Muscle layer of colon (tissue), 2 donors: ENCODE measurements around the gene CDK4.
A peak's percentile ranks its signal among the peaks of the same experiment; 100 is the strongest.

Experiments used
- H3K27ac ChIP-seq: one replicate; pipeline ENCODE4 v1.7.0; 2013; ENCODE audit warnings: low read depth, mild to moderate bottlenecking, low read length, moderate library complexity
- H3K27me3 ChIP-seq, 2 donors: one replicate each; pipeline ENCODE4 v1.7.0; 2013; ENCODE audit warnings: low read length in 2 of 2, mild to moderate bottlenecking in 2 of 2; ENCODE audit not compliant: insufficient read depth in 2 of 2, control insufficient read depth in 1 of 2
- H3K36me3 ChIP-seq: one replicate; pipeline ENCODE4 v1.7.0; 2013; ENCODE audit warnings: mild to moderate bottlenecking, low read length; ENCODE audit not compliant: insufficient read depth
- H3K4me1 ChIP-seq: one replicate; pipeline ENCODE4 v1.7.0; 2013; ENCODE audit warnings: mild to moderate bottlenecking, low read length; ENCODE audit not compliant: insufficient read depth
- H3K4me3 ChIP-seq, 2 donors: one replicate each; pipeline ENCODE4 v1.7.0; 2013; ENCODE audit warnings: low read length in 2 of 2, low read depth in 1 of 2, mild to moderate bottlenecking in 1 of 2, moderate library complexity in 1 of 2
- H3K9ac ChIP-seq: one replicate; pipeline ENCODE4 v1.7.0; 2013; ENCODE audit warnings: low read length
- H3K9me3 ChIP-seq: one replicate; pipeline ENCODE4 v1.7.0; 2013; ENCODE audit warnings: mild to moderate bottlenecking, low read length
- donor health status: abdominal sarcoma.
- donor health status: Adenocarcinoma of cecum.

CDK4 gene

DNA sequence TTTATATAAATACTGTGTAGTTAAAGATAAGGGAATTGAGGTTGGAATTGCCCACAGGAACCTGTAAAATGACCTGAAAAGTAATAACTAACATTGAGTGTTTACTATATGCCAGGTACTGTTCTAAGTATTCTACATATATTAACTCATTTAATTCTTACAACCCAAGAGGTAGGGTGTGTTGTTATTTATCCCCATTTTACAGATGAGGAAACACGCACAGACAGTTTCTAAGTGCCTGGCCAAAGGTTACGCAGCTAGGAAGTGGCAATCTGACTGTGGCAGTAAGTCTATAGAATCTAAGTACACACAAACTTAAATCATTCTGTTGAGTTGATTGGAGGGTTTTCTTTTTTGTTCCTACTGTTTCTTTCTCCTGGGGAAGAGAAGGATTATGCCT lies 8.3 kb downstream of the CDK4 start:
- no peak overlapping the region for H3K27ac ChIP-seq
- peaks cover 11 to 16% of the 10 kb centered on the region in 2 donors for H3K27me3 ChIP-seq
- no peak overlapping the region for H3K4me3 ChIP-seq

DNA sequence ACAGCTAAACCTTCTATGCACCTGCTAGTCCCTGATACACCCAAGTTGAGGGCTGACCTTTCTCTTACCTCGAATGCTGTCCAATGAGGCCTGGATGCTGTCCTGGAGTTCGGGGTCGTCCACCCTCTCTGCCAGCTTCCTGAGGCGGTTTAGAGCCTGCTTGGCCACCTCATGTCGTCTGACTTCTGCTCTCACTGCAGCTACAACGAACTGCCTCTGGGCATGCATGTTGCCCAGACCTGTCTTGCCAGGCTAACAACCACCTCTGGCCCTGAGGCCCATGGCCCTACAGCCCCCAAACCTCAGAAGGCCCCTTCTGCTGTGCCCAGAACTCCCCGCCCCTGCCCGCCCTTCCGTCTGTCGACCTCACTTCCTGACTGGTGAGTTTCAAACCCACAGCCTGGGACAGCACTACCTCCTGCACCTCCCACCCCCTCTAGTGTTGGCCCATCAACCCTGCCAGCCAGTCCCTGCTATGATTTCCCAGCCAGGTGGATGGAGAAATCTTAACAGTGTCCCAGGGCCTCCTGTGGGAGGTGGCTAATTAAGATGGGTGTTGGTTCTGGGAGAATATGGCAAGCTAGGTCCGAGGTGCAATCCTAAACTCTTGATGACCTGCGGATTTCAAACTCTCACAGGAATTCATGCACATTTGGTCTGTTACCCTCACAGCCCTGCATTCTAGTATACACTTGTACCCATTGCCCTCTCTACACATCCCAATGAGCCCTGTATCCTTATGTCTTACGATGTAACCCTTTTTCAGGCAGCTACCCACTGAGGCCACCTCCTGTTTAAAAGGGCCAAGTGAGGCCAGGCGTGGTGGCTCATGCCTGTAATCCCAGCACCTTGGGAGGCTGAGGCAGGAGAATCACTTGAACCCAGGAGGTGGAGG lies 10.0 kb downstream of the CDK4 start:
- Histone ChIP-seq H3K4me1 (peaks cover 18% of the 10 kb centered on the region), H3K36me3 (peaks cover 11% of the 10 kb centered on the region), H3K27ac (no peak overlapping the region), H3K4me3 (no peak overlapping the region), H3K9ac (no peak overlapping the region), H3K9me3 (no peaks in the 10 kb centered on the region), H3K27me3 (peaks cover 15 to 32% of the 10 kb centered on the region in 2 donors)

More for the DNA sequence above, 8.3 kb downstream of the CDK4 start:
- peaks cover 26% of the 10 kb centered on the region for H3K36me3 ChIP-seq
- H3K4me1 ChIP-seq: peaks cover 15% of the 10 kb centered on the region
- H3K9ac ChIP-seq: no peak overlapping the region
- no peaks in the 10 kb centered on the region for H3K9me3 ChIP-seq

DNA sequence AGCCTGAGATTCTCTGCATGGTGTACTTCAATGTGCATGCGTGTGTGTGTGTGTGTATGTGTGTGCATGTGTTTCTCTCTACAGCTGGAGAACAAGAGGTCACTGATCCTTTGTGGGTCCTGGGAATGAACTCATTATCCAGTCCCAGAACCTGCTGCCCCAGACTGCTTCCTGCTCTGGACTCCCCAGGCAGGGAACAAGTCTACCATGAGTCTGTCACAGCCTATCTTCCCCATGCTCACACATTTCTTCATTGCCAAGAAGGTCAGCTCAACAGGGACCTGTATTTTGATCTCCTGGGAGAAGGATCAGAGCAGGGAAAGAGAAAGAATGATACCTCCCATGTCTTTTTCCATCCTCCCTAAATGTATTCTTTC lies 10.7 kb downstream of the CDK4 start:
- peaks cover 6% of the 10 kb centered on the region for H3K36me3 ChIP-seq
- H3K4me1 ChIP-seq: peaks cover 25% of the 10 kb centered on the region
- H3K27me3 ChIP-seq: peaks cover 22 to 39% of the 10 kb centered on the region in 2 donors
- H3K4me3 ChIP-seq: no peak overlapping the region
- no peaks in the 10 kb centered on the region for H3K9me3 ChIP-seq
- H3K9ac ChIP-seq: no peak overlapping the region
- no peak overlapping the region for H3K27ac ChIP-seq

DNA sequence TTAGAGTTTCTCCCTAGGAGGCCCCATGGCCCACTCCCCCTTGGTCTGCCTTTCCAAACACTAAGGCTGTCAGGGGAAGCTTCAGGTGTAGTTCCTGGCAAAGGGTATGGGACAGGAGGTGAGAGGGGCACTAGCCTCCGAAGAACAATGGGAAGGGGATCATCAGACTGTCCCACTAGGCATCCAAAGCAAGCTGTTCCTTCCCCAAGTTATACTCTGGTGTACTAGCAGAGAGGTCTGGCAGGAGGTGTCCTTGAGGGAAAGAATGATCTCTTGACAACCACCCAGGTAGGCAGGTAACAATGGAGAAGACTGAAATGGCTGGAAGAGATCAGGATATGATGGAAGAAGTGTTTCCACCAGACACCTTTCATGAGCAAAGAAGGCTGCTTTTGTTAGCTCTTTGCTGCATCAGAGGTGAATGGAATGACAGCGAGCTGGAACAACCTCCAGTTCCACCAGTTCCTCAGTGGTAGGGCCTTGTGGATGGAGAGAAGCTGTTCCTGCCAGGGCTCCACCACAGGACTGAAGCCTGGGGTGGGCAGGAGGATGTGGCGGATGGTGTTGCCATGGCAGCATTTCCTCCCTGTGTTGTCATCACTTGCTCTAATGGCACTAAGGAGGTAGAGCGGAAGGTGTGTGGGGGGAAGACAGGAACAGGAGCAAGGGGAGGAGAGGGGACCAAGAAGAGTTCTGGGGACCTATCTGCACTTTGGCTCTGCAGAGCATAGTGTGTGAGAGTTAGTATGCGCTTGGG lies 11.3 kb downstream of the CDK4 start:
- peaks cover under 1% of the 10 kb centered on the region for H3K36me3 ChIP-seq
- no peak overlapping the region for H3K4me3 ChIP-seq
- no peak overlapping the region for H3K9ac ChIP-seq
- peaks cover 26% of the 10 kb centered on the region for H3K4me1 ChIP-seq
- peaks cover 26 to 45% of the 10 kb centered on the region in 2 donors for H3K27me3 ChIP-seq
- H3K9me3 ChIP-seq: no peaks in the 10 kb centered on the region
- no peak overlapping the region for H3K27ac ChIP-seq

DNA sequence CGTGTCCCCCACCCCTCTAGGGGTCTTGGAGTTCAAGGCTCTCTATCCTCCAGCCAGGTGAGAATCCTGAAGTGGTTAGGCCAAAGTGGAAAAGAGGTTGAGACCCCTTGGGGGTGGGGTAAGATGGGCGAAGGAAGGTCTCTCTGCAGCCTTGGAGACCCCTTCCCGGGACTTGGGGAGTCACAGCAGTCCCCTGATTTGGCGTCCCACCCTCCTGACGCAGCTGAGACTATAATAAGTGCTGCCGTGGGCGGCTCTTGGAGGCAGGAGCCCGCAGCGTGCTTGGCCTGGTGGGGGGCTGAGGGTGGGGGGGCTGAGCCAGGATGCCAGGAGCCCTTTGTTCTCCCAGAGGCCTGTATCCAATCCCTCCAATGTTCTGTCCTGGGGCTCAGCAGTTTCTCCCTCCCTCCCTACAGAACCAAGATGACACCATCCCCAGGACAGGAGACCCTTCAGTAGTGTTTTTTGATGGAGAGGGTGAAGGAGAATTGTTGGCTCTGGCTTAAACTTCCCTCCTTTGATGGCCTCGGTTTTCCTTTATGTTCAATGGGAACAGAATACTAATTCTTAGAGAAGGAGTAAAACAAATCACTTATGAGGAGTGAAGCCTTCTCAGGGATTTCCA lies 12.1 kb downstream of the CDK4 start:
- H3K27me3 ChIP-seq: peaks cover 34 to 53% of the 10 kb centered on the region in 2 donors
- H3K4me1 ChIP-seq: peaks cover 25% of the 10 kb centered on the region
- H3K27ac ChIP-seq: no peak overlapping the region
- no peaks in the 10 kb centered on the region for H3K36me3 ChIP-seq
- H3K4me3 ChIP-seq: no peak overlapping the region
- no peak overlapping the region for H3K9ac ChIP-seq
- H3K9me3 ChIP-seq: no peaks in the 10 kb centered on the region

DNA sequence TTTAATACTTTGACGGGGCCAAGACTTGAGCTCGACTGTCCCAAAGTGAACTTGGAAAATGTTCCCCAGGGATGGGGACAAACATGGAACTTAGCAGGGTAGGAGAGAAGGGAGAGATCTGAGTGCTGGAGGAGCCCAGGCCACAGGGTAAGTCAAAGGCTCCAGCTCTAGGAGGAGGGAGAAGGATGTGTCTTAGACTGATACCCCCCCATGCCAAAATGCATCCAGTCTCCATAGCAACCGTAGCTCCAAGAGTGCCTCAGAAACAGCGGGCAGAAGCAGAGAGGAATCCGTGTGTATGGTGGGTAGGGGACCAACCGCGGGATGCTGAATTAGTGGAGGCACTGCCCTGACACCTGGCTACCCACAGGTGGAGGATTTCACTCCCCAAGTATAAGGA lies 12.7 kb downstream of the CDK4 start:
- Histone ChIP-seq H3K36me3 (no peaks in the 10 kb centered on the region), H3K9ac (no peak overlapping the region), H3K9me3 (no peaks in the 10 kb centered on the region), H3K4me3 (no peak overlapping the region), H3K27me3 (peaks cover 41 to 57% of the 10 kb centered on the region in 2 donors), H3K27ac (no peak overlapping the region), H3K4me1 (peaks cover 25% of the 10 kb centered on the region)

DNA sequence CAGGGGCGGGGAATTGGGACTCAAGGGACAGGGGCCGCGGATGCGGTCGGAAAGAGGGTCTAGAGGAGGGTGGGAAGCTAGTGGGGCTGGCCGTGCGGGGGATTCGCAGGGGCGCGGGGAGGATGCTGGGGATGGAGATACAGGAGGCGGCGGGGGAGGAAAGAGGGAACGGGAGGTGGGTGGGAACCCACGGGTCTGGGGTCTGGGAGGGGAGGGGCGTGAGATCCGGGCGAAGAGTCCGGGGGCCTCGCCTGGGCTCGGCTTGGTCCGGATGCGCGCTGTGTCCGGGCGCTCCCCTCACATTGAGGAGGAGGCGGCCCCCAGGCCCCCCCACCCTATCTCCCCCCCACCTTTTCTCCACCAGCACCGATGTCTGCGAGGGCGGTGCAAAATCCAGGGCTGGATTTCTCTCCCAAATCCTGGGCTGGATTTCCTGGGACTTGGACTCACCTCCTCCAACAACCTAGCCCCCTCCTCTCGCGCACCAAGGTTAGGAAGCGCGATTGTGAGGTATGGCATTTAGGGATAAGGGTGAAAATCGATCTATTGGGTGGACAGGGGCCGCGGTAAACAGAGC lies 13.4 kb downstream of the CDK4 start, which contains the start of gene AGAP2:
Gene AGAP2 (minus strand): TSS at position 82 of the 577 bp plus-strand sequence. CDS start 496 bp downstream, outside the sequence.
- peaks cover 47 to 61% of the 10 kb centered on the region in 2 donors for H3K27me3 ChIP-seq
- no peak within 1 kb of the TSS for H3K27ac ChIP-seq

DNA sequence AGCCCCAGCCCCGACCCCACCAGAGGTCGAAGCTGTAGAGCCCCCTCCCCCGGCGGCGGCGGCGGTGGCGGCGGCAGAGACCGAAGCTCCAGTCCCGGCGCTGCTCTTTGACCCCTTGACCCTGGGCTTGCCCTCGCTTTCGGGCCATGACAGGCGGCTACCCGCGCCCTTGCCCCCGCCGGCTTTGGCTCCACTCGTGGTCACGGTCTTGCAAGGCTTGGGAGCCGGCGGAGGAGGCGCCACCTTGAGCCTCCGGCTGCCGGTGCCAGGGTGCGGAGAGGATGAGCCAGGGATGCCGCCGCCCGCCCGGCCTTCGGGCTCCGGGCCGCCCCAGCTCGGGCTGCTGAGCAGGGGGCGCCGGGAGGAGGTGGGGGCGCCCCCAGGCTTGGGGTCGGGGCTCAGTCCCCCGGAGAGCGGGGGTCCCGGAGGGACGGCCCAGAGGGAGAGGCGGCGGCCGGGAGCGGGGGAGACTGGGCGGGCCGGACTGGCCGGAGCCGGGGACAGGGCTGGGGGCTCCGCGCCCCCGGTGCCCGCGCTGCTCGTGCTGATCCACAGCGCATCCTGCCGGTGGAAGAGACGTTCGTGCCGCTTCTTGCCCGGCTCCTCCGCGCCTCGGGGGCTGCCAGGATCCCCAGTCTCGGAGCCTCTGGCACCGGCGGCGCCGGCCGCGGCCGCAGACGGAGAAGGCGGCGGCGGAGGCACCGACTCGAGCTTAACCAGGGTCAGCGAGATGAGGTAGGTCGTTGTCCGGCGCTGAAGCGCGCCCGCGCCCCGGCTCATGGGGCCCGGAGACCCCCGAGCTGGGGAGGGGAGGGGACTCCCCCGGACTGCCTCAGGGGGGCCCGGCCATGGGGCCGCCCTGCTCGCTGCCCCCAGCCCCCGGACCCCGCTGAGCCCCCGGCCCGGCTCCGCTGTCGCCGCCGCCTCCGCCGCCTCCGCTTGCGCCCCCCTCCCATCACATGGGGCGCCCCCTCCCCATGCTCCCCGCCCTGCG lies 14.3 kb downstream of the CDK4 start:
- Histone ChIP-seq H3K27ac (no peak overlapping the region), H3K4me3 (peak overlapping the region in 1 of 2 donors; percentile 35), H3K36me3 (no peaks in the 10 kb centered on the region), H3K27me3 (peaks cover 53 to 61% of the 10 kb centered on the region in 2 donors), H3K9me3 (no peaks in the 10 kb centered on the region), H3K9ac (no peak overlapping the region), H3K4me1 (peaks cover 19% of the 10 kb centered on the region)

More for the DNA sequence above, 13.4 kb downstream of the CDK4 start, which contains the start of gene AGAP2:
- Histone ChIP-seq H3K9ac (no peak within 1 kb of the TSS), H3K36me3 (no peaks in the 10 kb centered on the region), H3K4me3 (peak within 1 kb of the TSS in 1 of 2 donors; percentile 35), H3K9me3 (no peaks in the 10 kb centered on the region), H3K4me1 (peaks cover 19% of the 10 kb centered on the region)

DNA sequence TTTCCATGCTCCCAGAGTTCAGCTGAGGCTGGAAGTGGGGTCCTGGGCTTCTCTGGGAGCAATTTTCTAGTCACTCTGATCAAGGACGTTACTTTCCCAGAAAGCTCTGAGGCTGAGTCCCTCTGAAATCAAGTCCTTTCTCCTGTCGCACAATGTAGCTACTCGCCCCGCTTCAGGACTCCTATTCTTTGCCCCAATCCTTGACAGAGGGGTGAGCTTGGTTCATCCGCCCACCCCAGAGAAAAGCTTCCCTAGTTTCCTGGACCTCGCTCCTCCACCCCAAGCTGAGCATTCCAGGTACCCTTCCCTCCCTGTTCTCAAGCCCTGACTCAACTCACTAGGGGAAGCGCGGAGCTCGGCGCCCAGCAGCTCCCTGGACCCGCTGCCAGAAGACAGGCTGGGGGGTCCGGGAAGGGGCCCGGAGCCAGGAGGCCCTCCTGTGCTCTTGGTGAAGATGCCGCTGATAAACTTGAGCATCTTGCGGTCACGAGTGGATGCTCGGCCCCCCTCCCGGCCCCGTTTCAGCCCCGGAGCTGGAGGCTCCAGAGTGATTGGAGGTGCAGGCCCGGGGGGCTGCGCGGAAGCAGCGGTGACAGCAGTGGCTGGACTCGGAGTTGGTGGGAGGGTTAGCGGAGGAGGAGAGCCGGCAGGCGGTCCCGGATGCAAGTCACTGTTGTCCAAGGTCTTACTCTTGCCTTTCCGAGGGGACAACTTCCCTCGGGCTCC lies 15.2 kb downstream of the CDK4 start:
- Histone ChIP-seq H3K9ac (no peak overlapping the region), H3K4me1 (peaks cover 19% of the 10 kb centered on the region), H3K36me3 (no peaks in the 10 kb centered on the region), H3K27me3 (peaks cover 53 to 61% of the 10 kb centered on the region in 2 donors), H3K27ac (no peak overlapping the region), H3K9me3 (no peaks in the 10 kb centered on the region), H3K4me3 (peak overlapping the region in 1 of 2 donors; percentile 35)
